ENCODE results near the gene FRG2. TPM values are rescaled to one million over a fixed set of nuclear protein-coding genes. Genes with fewer than 3 reads are reported as not detected.
"Not testable (repeated sequence)": the region's sequence is repeated elsewhere in the genome, so short reads cannot be mapped to it uniquely, and the experiment has no call there.

The FRG2 gene
- total and polyA plus RNA-seq, 12 donors: not detected

DNA sequence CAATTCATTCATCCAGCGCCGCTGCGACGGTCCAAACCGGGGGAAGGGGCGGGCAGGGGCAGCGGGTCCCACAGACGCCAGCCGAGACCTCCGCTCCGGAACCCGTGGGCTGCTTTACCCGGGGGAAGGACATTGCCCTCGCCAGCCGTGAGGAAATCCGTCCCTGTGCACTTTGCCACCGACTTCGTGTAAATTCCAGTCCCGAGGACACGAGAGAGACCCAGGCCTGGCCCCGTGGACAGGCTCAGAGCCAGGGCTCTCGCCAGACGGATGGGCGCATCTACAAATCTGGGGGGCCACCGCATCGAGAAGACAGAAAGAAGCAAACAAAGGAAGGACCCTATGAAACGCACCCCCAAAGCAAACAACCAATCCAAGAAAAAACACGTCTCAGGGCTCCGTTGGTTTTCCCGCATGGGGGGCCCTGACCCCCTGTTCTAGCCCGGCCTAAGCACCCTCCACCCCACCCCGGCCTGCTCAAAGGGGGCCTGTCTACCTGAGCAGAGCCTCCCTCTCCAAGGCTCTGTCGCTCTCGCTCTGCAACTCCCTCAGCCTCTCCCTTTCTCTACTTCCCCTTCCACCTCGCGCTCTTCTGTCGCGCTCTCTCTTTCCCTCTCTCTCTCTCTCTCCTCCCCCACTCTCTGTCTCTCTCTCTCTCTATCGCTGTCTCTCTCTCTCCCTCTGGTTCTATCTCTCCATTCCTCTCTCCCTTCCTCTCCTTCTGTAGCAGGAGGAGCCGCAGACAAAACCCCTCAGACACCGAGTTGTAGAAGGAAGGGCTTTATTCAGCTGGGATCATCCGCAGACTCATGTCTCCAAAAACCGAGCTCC is 11.3 kb downstream of the FRG2 start:
- no peak overlapping the region for H3K27ac ChIP-seq
- H3K4me3 ChIP-seq: no peak overlapping the region
- no peak for DNase-seq
- TF ChIP-seq POLR2A (IDR thresholded peaks at IDR 0.05): no peak
- TF ChIP-seq, protein P1, sequence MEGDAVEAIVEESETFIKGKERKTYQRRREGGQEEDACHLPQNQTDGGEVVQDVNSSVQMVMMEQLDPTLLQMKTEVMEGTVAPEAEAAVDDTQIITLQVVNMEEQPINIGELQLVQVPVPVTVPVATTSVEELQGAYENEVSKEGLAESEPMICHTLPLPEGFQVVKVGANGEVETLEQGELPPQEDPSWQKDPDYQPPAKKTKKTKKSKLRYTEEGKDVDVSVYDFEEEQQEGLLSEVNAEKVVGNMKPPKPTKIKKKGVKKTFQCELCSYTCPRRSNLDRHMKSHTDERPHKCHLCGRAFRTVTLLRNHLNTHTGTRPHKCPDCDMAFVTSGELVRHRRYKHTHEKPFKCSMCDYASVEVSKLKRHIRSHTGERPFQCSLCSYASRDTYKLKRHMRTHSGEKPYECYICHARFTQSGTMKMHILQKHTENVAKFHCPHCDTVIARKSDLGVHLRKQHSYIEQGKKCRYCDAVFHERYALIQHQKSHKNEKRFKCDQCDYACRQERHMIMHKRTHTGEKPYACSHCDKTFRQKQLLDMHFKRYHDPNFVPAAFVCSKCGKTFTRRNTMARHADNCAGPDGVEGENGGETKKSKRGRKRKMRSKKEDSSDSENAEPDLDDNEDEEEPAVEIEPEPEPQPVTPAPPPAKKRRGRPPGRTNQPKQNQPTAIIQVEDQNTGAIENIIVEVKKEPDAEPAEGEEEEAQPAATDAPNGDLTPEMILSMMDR (IDR thresholded peaks at IDR 0.05): no peak
- H3K27me3 ChIP-seq: peaks cover 31% of the 10 kb centered on the region
- no peaks in the 10 kb centered on the region for H3K4me1 ChIP-seq (replicated peaks in 1 of 2)
- intact Hi-C loops (cut with DNase I): no loop called here
- no peaks in the 10 kb centered on the region for H3K9me3 ChIP-seq (replicated peaks in 1 of 3)
- WGBS, 4 donors: 19 to 24% (median 21%) methylated on average over 29 to 43 of the region's 43 CpGs
- H3K36me3 ChIP-seq (replicated peaks in 1 of 2): no peaks in the 10 kb centered on the region

DNA sequence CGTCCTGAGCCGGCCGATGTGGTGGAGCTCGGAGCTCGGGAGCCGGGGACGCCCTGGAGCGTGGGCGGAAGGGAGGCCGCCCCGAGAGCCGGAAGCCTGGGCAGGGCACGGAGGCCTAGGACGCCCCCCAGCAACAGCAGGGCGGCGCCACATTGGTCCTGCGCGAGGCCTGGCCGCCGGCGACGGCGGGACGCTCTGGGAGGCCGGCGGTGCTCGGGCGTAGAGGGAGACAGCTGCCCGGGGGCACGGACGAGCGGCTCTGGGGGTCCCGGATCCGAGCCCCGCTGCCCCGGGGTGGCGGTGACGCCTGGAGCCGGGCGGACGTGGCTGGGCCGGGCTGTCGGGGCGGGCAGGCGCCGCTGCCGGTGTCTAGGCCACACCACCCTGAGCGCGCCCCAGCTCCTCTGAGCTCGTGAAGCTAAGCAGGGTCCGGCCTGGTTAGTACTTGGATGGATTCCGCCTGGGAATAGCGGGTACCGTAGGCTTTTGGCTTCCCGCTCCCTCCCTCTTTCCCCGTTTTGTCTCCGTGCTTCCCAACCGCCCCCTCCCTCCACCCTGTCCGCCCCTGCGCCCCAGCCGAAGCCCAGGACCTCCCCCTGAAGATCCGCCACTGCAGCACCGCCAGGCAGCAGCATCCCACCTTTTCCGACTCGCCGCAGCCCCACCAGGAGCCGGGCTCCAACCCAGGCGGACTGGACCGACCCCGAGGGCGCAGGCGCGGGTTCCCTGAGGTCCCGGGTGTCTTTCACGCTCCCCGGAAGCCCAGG is 12.1 kb downstream of the FRG2 start:
- Histone ChIP-seq H3K9me3 (replicated peaks in 1 of 3) (no peaks in the 10 kb centered on the region), H3K27ac (no peak overlapping the region), H3K36me3 (replicated peaks in 1 of 2) (no peaks in the 10 kb centered on the region), H3K4me3 (peak overlapping the region in 1 of 4 donors; percentile 32), H3K27me3 (peaks cover 31% of the 10 kb centered on the region), H3K4me1 (replicated peaks in 1 of 2) (no peaks in the 10 kb centered on the region)
- TF ChIP-seq, protein P1 (IDR thresholded peaks at IDR 0.05): no peak
- TF ChIP-seq POLR2A (IDR thresholded peaks at IDR 0.05): no peak
- DNase-seq: no peak
- 7 to 14% (median 11%) methylated on average over 27 to 74 of the region's 76 CpGs for WGBS, 4 donors
- intact Hi-C loops (cut with DNase I): no loop called here

DNA sequence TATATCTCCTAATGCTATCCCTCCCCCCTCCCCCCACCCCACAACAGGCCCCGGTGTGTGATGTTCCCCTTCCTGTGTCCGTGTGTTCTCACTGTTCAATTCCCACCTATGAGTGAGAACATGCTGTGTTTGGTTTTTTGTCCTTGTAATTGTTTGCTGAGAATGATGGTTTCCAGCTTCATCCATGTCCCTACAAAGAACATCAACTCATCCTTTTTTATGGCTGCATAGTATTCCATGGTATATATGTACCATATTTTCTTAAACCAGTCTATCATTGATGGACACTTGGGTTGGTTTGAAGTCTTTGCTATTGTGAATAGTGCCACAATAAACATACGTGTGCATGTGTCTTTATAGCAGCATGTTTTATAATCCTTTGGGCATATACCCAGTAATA is 37.1 kb downstream of the FRG2 start:
- H3K9me3 ChIP-seq (replicated peaks in 1 of 3); H3K4me1 ChIP-seq (replicated peaks in 1 of 2); H3K27me3 ChIP-seq; H3K27ac ChIP-seq; intact Hi-C loops (cut with DNase I); H3K4me3 ChIP-seq; DNase-seq; H3K36me3 ChIP-seq (replicated peaks in 1 of 2): not testable (repeated sequence)
- 80 to 91% (median 88%) methylated on average over 2 to 3 of the region's 3 CpGs for WGBS, 4 donors

DNA sequence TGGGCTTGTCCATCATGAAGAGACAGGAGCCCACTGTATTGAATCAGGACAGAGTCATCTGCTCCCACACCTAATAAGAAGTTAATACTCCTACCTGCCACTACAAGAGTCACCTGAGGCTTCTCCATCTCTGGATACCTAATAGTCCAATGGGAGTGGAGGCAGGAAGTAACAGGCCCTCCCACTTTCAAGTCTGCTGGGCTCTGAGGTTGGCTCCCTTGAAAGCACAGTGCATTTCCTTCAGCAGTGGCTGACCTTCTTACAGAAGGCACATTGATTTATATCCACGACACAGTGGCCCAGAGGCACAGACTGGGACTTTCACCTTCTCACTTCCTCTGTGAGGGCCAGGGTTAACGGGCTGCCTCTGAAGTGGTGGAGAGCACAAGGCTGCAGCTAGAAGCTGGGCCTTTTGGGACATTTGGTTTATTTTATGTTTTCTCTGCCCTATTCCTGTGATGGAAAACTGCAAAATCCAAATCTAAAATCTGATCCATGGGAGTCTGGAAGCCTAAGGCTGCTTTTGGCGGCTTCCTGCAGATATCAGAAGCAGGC is 38.1 kb downstream of the FRG2 start:
- DNase-seq: no peak

DNA sequence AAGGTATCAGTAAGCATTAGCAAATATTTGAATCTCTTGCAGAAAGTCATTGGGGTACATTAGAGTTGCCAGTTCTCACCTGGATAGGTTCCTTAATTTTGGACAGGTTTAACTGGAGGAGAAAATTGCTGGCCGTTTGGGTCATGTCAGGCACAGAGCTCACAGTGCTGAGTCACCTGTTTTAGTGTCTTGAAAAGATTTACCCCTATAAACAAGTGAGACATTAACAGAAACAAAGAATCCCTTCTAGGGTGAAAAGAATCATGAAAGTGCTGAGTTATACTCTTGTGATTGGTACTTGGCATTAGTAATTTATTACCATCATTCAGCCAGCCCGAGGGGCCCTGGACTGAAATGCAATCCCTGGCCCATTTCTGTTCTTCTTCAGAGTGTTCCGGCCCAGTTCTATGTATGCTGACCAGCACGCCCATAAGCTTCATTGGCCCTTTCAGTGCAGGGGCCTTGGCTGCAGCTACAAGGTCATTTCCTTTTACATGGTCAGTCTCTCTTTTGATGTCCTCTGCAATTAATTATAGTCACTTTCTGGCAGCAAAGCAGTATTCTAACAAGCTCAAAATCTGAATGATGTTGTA is 41.3 kb downstream of the FRG2 start:
- DNase-seq: peak in 1 of 7 donors; percentile 27
- H3K27me3 ChIP-seq; intact Hi-C loops (cut with DNase I); H3K4me3 ChIP-seq; H3K36me3 ChIP-seq (replicated peaks in 1 of 2); H3K27ac ChIP-seq; H3K9me3 ChIP-seq (replicated peaks in 1 of 3); H3K4me1 ChIP-seq (replicated peaks in 1 of 2): not testable (repeated sequence)
- WGBS, 4 donors: 24 to 44% (median 38%) methylated on average over 3 to 4 of the region's 4 CpGs

More for the DNA sequence above, 38.1 kb downstream of the FRG2 start:
- no peaks in the 10 kb centered on the region for H3K36me3 ChIP-seq (replicated peaks in 1 of 2)
- H3K27me3 ChIP-seq: no peaks in the 10 kb centered on the region
- intact Hi-C loops (cut with DNase I): no loop called here
- WGBS, 4 donors: 39 to 44% (median 42%) methylated on average over 3 of the region's 3 CpGs
- no peaks in the 10 kb centered on the region for H3K9me3 ChIP-seq (replicated peaks in 1 of 3)
- no peak for TF ChIP-seq POLR2A (IDR thresholded peaks at IDR 0.05)
- TF ChIP-seq, protein P1 (IDR thresholded peaks at IDR 0.05): no peak
- no peak overlapping the region for H3K4me3 ChIP-seq
- H3K4me1 ChIP-seq (replicated peaks in 1 of 2): no peaks in the 10 kb centered on the region
- H3K27ac ChIP-seq: no peak overlapping the region

DNA sequence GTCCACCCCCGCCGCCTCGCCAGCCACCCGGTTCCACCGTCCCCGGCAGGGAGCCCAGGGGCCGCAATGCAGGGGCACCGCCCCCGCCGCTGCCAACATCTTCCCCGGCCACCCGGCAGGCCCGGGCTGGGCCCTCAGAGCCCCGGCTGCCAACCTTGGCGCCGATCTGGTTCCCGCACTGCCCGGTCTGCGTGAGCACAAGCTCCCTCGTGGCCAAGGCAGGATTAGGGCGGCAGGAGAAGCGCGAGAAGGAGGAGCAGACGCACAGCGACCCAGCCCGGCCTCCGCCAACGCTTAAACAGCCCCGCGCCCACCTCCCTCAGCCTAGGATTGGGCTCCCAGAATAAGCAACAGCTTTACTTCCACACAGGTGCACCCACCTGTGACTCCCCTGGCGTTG is 42.4 kb downstream of the FRG2 start:
- intact Hi-C loops (cut with DNase I); H3K36me3 ChIP-seq (replicated peaks in 1 of 2); DNase-seq; H3K27me3 ChIP-seq; H3K27ac ChIP-seq; H3K9me3 ChIP-seq (replicated peaks in 1 of 3); H3K4me1 ChIP-seq (replicated peaks in 1 of 2); H3K4me3 ChIP-seq: not testable (repeated sequence)
- 83 to 86% (median 83%) methylated on average over 7 to 27 of the region's 31 CpGs; no CpG with 5 or more reads in 1 of the 4 donors for WGBS, 4 donors

DNA sequence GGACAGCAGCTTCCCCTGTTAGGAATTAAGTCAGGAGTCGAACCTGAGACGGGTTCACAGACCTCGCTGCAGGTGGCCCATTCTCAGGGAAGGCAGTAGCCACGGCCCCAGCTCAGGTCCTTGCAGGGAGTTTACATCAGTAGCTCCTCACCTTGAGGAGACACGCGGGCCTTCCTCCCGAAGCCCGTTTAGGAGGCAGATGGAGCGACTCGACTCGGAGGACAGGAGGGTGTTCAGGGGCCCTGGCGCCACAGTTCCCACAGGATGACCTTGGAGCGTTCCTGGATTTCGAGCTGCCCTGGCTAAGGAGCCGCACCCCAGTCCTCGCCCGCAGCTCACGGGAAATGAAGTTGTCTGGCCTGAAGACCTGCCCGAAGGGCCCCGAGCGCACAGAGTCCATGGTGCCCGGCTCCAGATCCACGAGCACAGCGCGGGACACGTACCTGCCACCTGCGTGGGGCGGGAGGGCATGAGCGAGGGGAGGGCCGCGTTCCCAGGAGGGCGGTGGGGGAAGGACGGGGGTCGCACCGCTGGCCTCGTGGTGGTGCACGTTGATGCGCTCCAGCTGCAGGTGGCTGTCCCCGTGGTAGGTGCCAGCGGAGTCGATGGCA is 43.0 kb downstream of the FRG2 start:
- H3K36me3 ChIP-seq (replicated peaks in 1 of 2); H3K4me3 ChIP-seq; DNase-seq; H3K9me3 ChIP-seq (replicated peaks in 1 of 3); H3K27ac ChIP-seq; H3K27me3 ChIP-seq; intact Hi-C loops (cut with DNase I); H3K4me1 ChIP-seq (replicated peaks in 1 of 2): not testable (repeated sequence)
- WGBS, 4 donors: 77 to 100% (median 89%) methylated on average over 5 to 37 of the region's 41 CpGs

Data from adrenal gland (tissue), 12 donors.